SU-DHL-6 (cell line): ENCODE results near the gene PDE6G.

Source experiments
- CTCF ChIP-seq: fragments of 200-600 bp; sonication (generic); IDR thresholded peaks from one replicate; pipeline ENCODE4 v1.5.1; 2017; ENCODE audit warnings: antibody characterized with exemption, mild to moderate bottlenecking, low read length, moderate library complexity; ENCODE audit not compliant: insufficient read depth, poor library complexity, severe bottlenecking
- EZH2phosphoT487 ChIP-seq: fragments of 200-600 bp; sonication (generic), shearing (Covaris generic); conservative IDR thresholded peaks from 2 replicates; pipeline ENCODE4 v1.6.1; 2018; ENCODE audit warnings: mild to moderate bottlenecking, antibody characterized with exemption, low read length, moderate library complexity, mixed read lengths

GRCh38 chr17:81683208-81683583, 26.9 kb upstream of the PDE6G start:
- TF ChIP-seq EZH2phosphoT487 (no peak), CTCF (no peak)
